Neural cell (in vitro differentiated cells): ENCODE measurements around the gene BTRC. TPM values are rescaled to one million over a fixed set of nuclear protein-coding genes. Genes with fewer than 3 reads are reported as not detected.

Source experiments
- H2AFZ ChIP-seq: fragments of 200-600, 300-800 bp; sonication (generic), shearing (Covaris generic); 2 replicates; pipeline ENCODE4 v1.6.0; 2014; ENCODE audit warnings: low read depth, mild to moderate bottlenecking, antibody characterized with exemption, low read length, moderate library complexity
- H3F3A ChIP-seq: fragments of 200-600 bp; shearing (Covaris generic); 2 replicates; pipeline ENCODE4 v1.6.1; 2016; ENCODE audit warnings: mild to moderate bottlenecking, moderate library complexity, mixed read lengths, antibody characterized with exemption, low read length; ENCODE audit not compliant: insufficient read depth, poor library complexity, severe bottlenecking
- H3K27ac ChIP-seq: fragments of 200-600, 300-800 bp; sonication (generic), shearing (Covaris generic); 2 replicates; pipeline ENCODE4 v1.5.1; 2014; ENCODE audit warnings: mild to moderate bottlenecking, low read length, moderate library complexity
- H3K27me3 ChIP-seq: fragments of 300-800, 200-600 bp; sonication (generic), shearing (Covaris generic); 2 replicates; pipeline ENCODE4 v1.6.0; 2014; ENCODE audit warnings: mild to moderate bottlenecking, low read depth, low read length, moderate library complexity; ENCODE audit not compliant: insufficient read depth
- H3K36me3 ChIP-seq: fragments of 300-800, 200-600 bp; sonication (generic), shearing (Covaris generic); 2 replicates; pipeline ENCODE4 v1.5.1; 2014; ENCODE audit warnings: mild to moderate bottlenecking, antibody characterized with exemption, low read length, moderate library complexity; ENCODE audit not compliant: insufficient read depth
- H3K4me2 ChIP-seq: fragments of 300-800, 200-600 bp; sonication (generic), shearing (Covaris generic); 2 replicates; pipeline ENCODE4 v1.6.0; 2014; ENCODE audit warnings: mild to moderate bottlenecking, low read length
- H3K4me3 ChIP-seq: fragments of 300-800, 200-600 bp; sonication (generic), shearing (Covaris generic); 2 replicates; pipeline ENCODE4 v1.5.1; 2014; ENCODE audit warnings: mild to moderate bottlenecking, low read length, moderate library complexity
- H3K79me2 ChIP-seq: fragments of 200-600 bp; shearing (Covaris generic); replicated peaks from 2 replicates; pipeline ENCODE4 v1.6.0; 2014; ENCODE audit warnings: mild to moderate bottlenecking, low read length, moderate library complexity; ENCODE audit not compliant: insufficient read depth
- H3K9ac ChIP-seq: fragments of 300-800, 200-600 bp; sonication (generic), shearing (Covaris generic); 2 replicates; pipeline ENCODE4 v1.6.1; 2016; ENCODE audit warnings: mild to moderate bottlenecking, low read length, mixed read lengths
- H3K9me2 ChIP-seq: fragments of 200-600 bp; shearing (Covaris generic); 2 replicates; pipeline ENCODE4 v1.6.1; 2016; ENCODE audit warnings: mild to moderate bottlenecking, low read length, mixed read lengths; ENCODE audit not compliant: insufficient read depth
- H3K9me3 ChIP-seq: fragments of 200-600, 300-800 bp; sonication (generic), shearing (Covaris generic); 2 replicates; pipeline ENCODE4 v1.6.1; 2016; ENCODE audit warnings: mild to moderate bottlenecking, mixed run types, low read length, moderate library complexity, mixed read lengths
- H4K20me1 ChIP-seq: fragments of 200-600 bp; shearing (Covaris generic); 2 replicates; pipeline ENCODE4 v1.6.1; 2016; ENCODE audit warnings: mild to moderate bottlenecking, mixed run types; ENCODE audit not compliant: insufficient read depth
- CTCF ChIP-seq: fragments of 450-650 bp; IDR thresholded peaks from 2 replicates; pipeline ENCODE4 v1.5.1; 2014; ENCODE audit warnings: antibody characterized with exemption, mild to moderate bottlenecking, moderate library complexity; ENCODE audit not compliant: poor library complexity, severe bottlenecking
- EP300 ChIP-seq: fragments of 450-650 bp; conservative IDR thresholded peaks from 2 replicates; pipeline ENCODE4 v1.6.1; 2014; ENCODE audit warnings: antibody characterized with exemption, mild to moderate bottlenecking, moderate library complexity; ENCODE audit not compliant: poor library complexity, severe bottlenecking
- EZH2 ChIP-seq: fragments of 200-600, 300-800 bp; shearing (Covaris generic), sonication (generic); IDR thresholded peaks from 2 replicates; pipeline ENCODE4 v1.6.1; 2014; ENCODE audit warnings: antibody characterized with exemption, low read length, borderline replicate concordance, mild to moderate bottlenecking; ENCODE audit not compliant: insufficient read depth, poor library complexity, severe bottlenecking
- MXI1 ChIP-seq: fragments of 450-650 bp; conservative IDR thresholded peaks from 2 replicates; pipeline ENCODE4 v1.6.1; 2014; ENCODE audit warnings: antibody characterized with exemption, mild to moderate bottlenecking; ENCODE audit not compliant: poor library complexity, severe bottlenecking
- POLR2AphosphoS5 ChIP-seq: IDR thresholded peaks from 2 replicates; pipeline ENCODE4 v1.6.1; 2012
- RAD21 ChIP-seq: fragments of 450-650 bp; conservative IDR thresholded peaks from 2 replicates; pipeline ENCODE4 v1.6.1; 2014; ENCODE audit warnings: antibody characterized with exemption, mild to moderate bottlenecking, moderate library complexity
- REST ChIP-seq: IDR thresholded peaks from 2 replicates; pipeline ENCODE4 v1.6.1; 2012; ENCODE audit warnings: borderline replicate concordance
- SMC3 ChIP-seq: fragments of 450-650 bp; conservative IDR thresholded peaks from 2 replicates; pipeline ENCODE4 v1.6.1; 2014; ENCODE audit warnings: antibody characterized with exemption, mild to moderate bottlenecking, moderate library complexity; ENCODE audit not compliant: poor library complexity
- TAF1 ChIP-seq: IDR thresholded peaks from 2 replicates; pipeline ENCODE4 v1.6.1; 2012; ENCODE audit warnings: low read depth
- polyA plus RNA-seq: library from polyadenylated mRNA; depleted of rRNA; stranded (reverse); fragments of >200 nt; gene quantifications from 2 replicates; pipeline ENCODE4 v1.2.3, GENCODE V29; 2014

The BTRC gene
- polyA plus RNA-seq, 1 donor from 2014 or later: 32.6 TPM

GRCh38 chr10:101564490-101564991, 210.6 kb downstream of the BTRC start:
- TF ChIP-seq MXI1 (no peak), CTCF (no peak), TAF1 (no peak), RAD21 (no peak), POLR2AphosphoS5 (no peak), EZH2 (no peak), SMC3 (no peak)
- H3K36me3 ChIP-seq: no peaks in the 10 kb centered on the region
- no peaks in the 10 kb centered on the region for H3K9me2 ChIP-seq
- no peak overlapping the region for H3K9ac ChIP-seq
- H3K79me2 ChIP-seq: no peaks in the 10 kb centered on the region
- no peak overlapping the region for H3K27ac ChIP-seq
- H2AFZ ChIP-seq: no peak overlapping the region
- H3K9me3 ChIP-seq: no peaks in the 10 kb centered on the region
- H3K27me3 ChIP-seq: peaks cover 13% of the 10 kb centered on the region
- H3K4me2 ChIP-seq: no peak overlapping the region
- H4K20me1 ChIP-seq: no peaks in the 10 kb centered on the region
- H3K4me3 ChIP-seq: no peak overlapping the region
- no peaks in the 10 kb centered on the region for H3F3A ChIP-seq

GRCh38 chr10:101565370-101565900, 211.5 kb downstream of the BTRC start:
- H3K27ac ChIP-seq: no peak overlapping the region
- no peaks in the 10 kb centered on the region for H3K36me3 ChIP-seq
- H4K20me1 ChIP-seq: no peaks in the 10 kb centered on the region
- H3K9me2 ChIP-seq: no peaks in the 10 kb centered on the region
- H3K9ac ChIP-seq: no peak overlapping the region
- H3K4me2 ChIP-seq: no peak overlapping the region
- H3K9me3 ChIP-seq: no peaks in the 10 kb centered on the region
- no peaks in the 10 kb centered on the region for H3K79me2 ChIP-seq
- TF ChIP-seq REST (no peak), MXI1 (no peak), EZH2 (no peak), TAF1 (no peak), CTCF (no peak), RAD21 (no peak), EP300 (no peak), POLR2AphosphoS5 (no peak), SMC3 (no peak)
- H2AFZ ChIP-seq: no peak overlapping the region
- no peaks in the 10 kb centered on the region for H3F3A ChIP-seq
- no peak overlapping the region for H3K4me3 ChIP-seq
- peaks cover 17% of the 10 kb centered on the region for H3K27me3 ChIP-seq
